GM18526 (cell line): ENCODE measurements around the gene RNF38.

Source experiments
- POLR2A ChIP-seq: IDR thresholded peaks from 3 replicates; pipeline ENCODE4 v1.6.1; 2011; ENCODE audit not compliant: insufficient read length; ENCODE audit errors: extremely low read depth

RNF38 gene

GRCh38 chr9:36399980-36400331 lies at the start of gene RNF38:
TSS of gene RNF38 (minus strand) at chr9:36400269. CDS start at chr9:36400108, 161 bp downstream.
- no peak for TF ChIP-seq POLR2A

GRCh38 chr9:36448017-36448416 lies 47.9 kb upstream of the RNF38 start:
- no peak for TF ChIP-seq POLR2A

- no peak for TF ChIP-seq POLR2A
Observed at GRCh38 chr9:36445800-36446361, 45.8 kb upstream of the RNF38 start.

GRCh38 chr9:36444203-36444602 lies 44.1 kb upstream of the RNF38 start:
- no peak for TF ChIP-seq POLR2A

GRCh38 chr9:36443581-36443980 lies 43.5 kb upstream of the RNF38 start:
- no peak for TF ChIP-seq POLR2A

GRCh38 chr9:36442710-36443109 lies 42.6 kb upstream of the RNF38 start:
- TF ChIP-seq POLR2A: no peak

GRCh38 chr9:36441966-36442365 lies 41.9 kb upstream of the RNF38 start:
- no peak for TF ChIP-seq POLR2A

GRCh38 chr9:36438536-36439236 lies 38.6 kb upstream of the RNF38 start:
- no peak for TF ChIP-seq POLR2A

GRCh38 chr9:36437790-36438189 lies 37.7 kb upstream of the RNF38 start:
- no peak for TF ChIP-seq POLR2A

- TF ChIP-seq POLR2A: no peak
Observed at GRCh38 chr9:36436909-36437308, 36.8 kb upstream of the RNF38 start.

GRCh38 chr9:36433386-36433785 lies 33.3 kb upstream of the RNF38 start:
- TF ChIP-seq POLR2A: no peak

GRCh38 chr9:36431078-36431477 lies 31.0 kb upstream of the RNF38 start:
- TF ChIP-seq POLR2A: no peak

GRCh38 chr9:36426945-36427344 lies 26.9 kb upstream of the RNF38 start:
- no peak for TF ChIP-seq POLR2A

GRCh38 chr9:36426348-36426747 lies 26.3 kb upstream of the RNF38 start:
- no peak for TF ChIP-seq POLR2A

- TF ChIP-seq POLR2A: no peak
Observed at GRCh38 chr9:36424289-36425055, 24.4 kb upstream of the RNF38 start.

- TF ChIP-seq POLR2A: no peak
Observed at GRCh38 chr9:36423206-36423605, 23.1 kb upstream of the RNF38 start.
